Measurements from ENCODE around the gene FGF18.

Gene FGF18

GRCh38 chr5:171462136-171462927, 42.9 kb downstream of the FGF18 start (continued):
- TF ChIP-seq ZNF341 (tag by site-specific recombination; IDR thresholded peaks at IDR 0.05; ENCODE audit: low read depth) (peak; percentile 58), ZNF571 (tag by site-specific recombination; IDR thresholded peaks at IDR 0.05) (no peak), ZNF747 (tag by site-specific recombination; IDR thresholded peaks at IDR 0.05) (no peak), ZNF548 (tag by site-specific recombination; IDR thresholded peaks at IDR 0.05) (0 out of 2 replicates have a peak, but pooled peaks have one; percentile 38), ZNF449 (tag by site-specific recombination; IDR thresholded peaks at IDR 0.05) (no peak), ZNF280C (tag by site-specific recombination; IDR thresholded peaks at IDR 0.05) (no peak), GLIS1 (tag by site-specific recombination; IDR thresholded peaks at IDR 0.05) (peak; percentile 51; the same call in 1 of the 2 replicates)

- Histone ChIP-seq H3K4me1 (ENCODE audit: control insufficient read depth, insufficient read depth, low read length) (no peaks in the 10 kb centered on the region), H3K27ac (ENCODE audit: extremely low read depth, low read depth, low read length) (no peak overlapping the region), H3K4me3 (ENCODE audit: low read depth, low read length) (no peak overlapping the region), H3K36me3 (ENCODE audit: control insufficient read depth in 2 of 2, insufficient read depth in 1 of 2, low read length in 2 of 2) (no peaks in the 10 kb centered on the region), H3K9me3 (ENCODE audit: control insufficient read depth, insufficient read depth, low read depth, low read length) (no peaks in the 10 kb centered on the region)
- TF ChIP-seq ZNF518A (tag by site-specific recombination; conservative IDR thresholded peaks at IDR 0.05; ENCODE audit: low read depth) (0 out of 2 replicates have a peak, but pooled peaks have one; percentile 19), KLF17 (tag by site-specific recombination; IDR thresholded peaks at IDR 0.05) (no peak), ZBTB20 (tag by site-specific recombination; IDR thresholded peaks at IDR 0.05) (peak; percentile 91), ZBTB17 (tag by site-specific recombination; IDR thresholded peaks at IDR 0.05) (peak; percentile 62), ATF2 (tag by site-specific recombination; IDR thresholded peaks at IDR 0.05; ENCODE audit: low read depth) (no peak)
- ChIA-PET POLR2A (no interaction called here), CTCF (interaction anchor here (0.5 to 1.2 kb wide), 3 partner anchors 11 to 594 kb away, joined by 3 read pairs; no protein-coding TSS in a partner anchor)
Measured at GRCh38 chr5:171462928-171463861, 43.7 kb downstream of the FGF18 start.
